Esophagus squamous epithelium (tissue), 4 donors: ENCODE measurements around the gene C1orf53.
"Not testable (repeated sequence)": the region's sequence is repeated elsewhere in the genome, so short reads cannot be mapped to it uniquely, and the experiment has no call there.

ENCODE experiments used
- CTCF ChIP-seq, 6 experiments: fragments of 450-650 bp in 4 of 6; fragments of 200-600 bp in 2 of 6; sonication (generic) in 2 of 6; IDR thresholded peaks; one replicate each; pipeline ENCODE4 v1.5.1; 2016 to 2019; ENCODE audit warnings: antibody characterized with exemption in 6 of 6, mild to moderate bottlenecking in 4 of 6, moderate library complexity in 4 of 6
- POLR2A ChIP-seq, 4 donors: fragments of 450-650 bp; IDR thresholded peaks; one replicate each; pipeline ENCODE4 v1.6.1; 2017; ENCODE audit warnings: antibody characterized with exemption in 4 of 4, mild to moderate bottlenecking in 4 of 4, moderate library complexity in 3 of 4

- not testable (repeated sequence) for TF ChIP-seq CTCF, POLR2A (IDR thresholded peaks at IDR 0.05)
Measured at GRCh38 chr1:197939159-197939980, 36.9 kb downstream of the C1orf53 start.
